Neural crest cell (in vitro differentiated cells): ENCODE measurements around the gene MEGF8. TPM values are rescaled to one million over a fixed set of nuclear protein-coding genes. Genes with fewer than 3 reads are reported as not detected.

ENCODE experiments used
- DNase-seq: peaks from one replicate; pipeline ENCODE4 v3.0.0; 2021; ENCODE audit warnings: low read depth, mixed read lengths, low spot score
- H3K27ac Mint-ChIP-seq: one replicate; pipeline ENCODE4 v1.8.0; 2021; ENCODE audit warnings: mild to moderate bottlenecking, mixed read lengths; ENCODE audit not compliant: unreplicated experiment
- H3K27me3 Mint-ChIP-seq: 2 replicates; pipeline ENCODE4 v1.8.0; 2021; ENCODE audit warnings: low read depth, mild to moderate bottlenecking, mixed read lengths
- H3K36me3 Mint-ChIP-seq: 2 replicates; pipeline ENCODE4 v1.8.0; 2021; ENCODE audit warnings: low read depth, mild to moderate bottlenecking, mixed read lengths
- H3K4me1 Mint-ChIP-seq: 2 replicates; pipeline ENCODE4 v1.8.0; 2021; ENCODE audit warnings: mixed read lengths
- H3K4me3 Mint-ChIP-seq: one replicate; pipeline ENCODE4 v1.8.0; 2021; ENCODE audit warnings: mild to moderate bottlenecking, mixed read lengths
- H3K9me3 Mint-ChIP-seq: 2 replicates; pipeline ENCODE4 v1.8.0; 2021; ENCODE audit warnings: mixed read lengths
- CTCF ChIP-seq: fragments of 200-600 bp; sonication (generic); conservative IDR thresholded peaks from 2 replicates; pipeline ENCODE4 v1.5.0; 2021; ENCODE audit warnings: antibody characterized with exemption, mild to moderate bottlenecking
- total RNA-seq: library from RNA; stranded (reverse); gene quantifications from 2 replicates; pipeline ENCODE4 v1.2.1, GENCODE V29; 2021

MEGF8 gene
- total RNA-seq, 1 donor from 2014 or later: 39.2 TPM

GRCh38 chr19:42281827-42282762 lies 43.3 kb upstream of the MEGF8 start:
- Mint-ChIP-seq H3K27ac (peak overlapping the region; percentile 93), H3K36me3 (peaks cover 3% of the 10 kb centered on the region), H3K27me3 (peaks cover 4% of the 10 kb centered on the region), H3K4me3 (no peak overlapping the region), H3K4me1 (peaks cover 34% of the 10 kb centered on the region), H3K9me3 (no peaks in the 10 kb centered on the region)
- no peak for DNase-seq
- TF ChIP-seq CTCF: no peak

GRCh38 chr19:42282819-42283187 lies 42.6 kb upstream of the MEGF8 start:
- Mint-ChIP-seq H3K4me1 (peaks cover 34% of the 10 kb centered on the region), H3K27ac (no peak overlapping the region), H3K27me3 (peaks cover 4% of the 10 kb centered on the region), H3K4me3 (no peak overlapping the region), H3K9me3 (no peaks in the 10 kb centered on the region), H3K36me3 (peaks cover 3% of the 10 kb centered on the region)
- no peak for DNase-seq
- TF ChIP-seq CTCF: no peak

GRCh38 chr19:42283188-42284065 lies 42.0 kb upstream of the MEGF8 start:
- H3K27me3 Mint-ChIP-seq: peaks cover 4% of the 10 kb centered on the region
- no peak overlapping the region for H3K27ac Mint-ChIP-seq
- peak; percentile 87 for DNase-seq
- H3K4me3 Mint-ChIP-seq: no peak overlapping the region
- peaks cover 3% of the 10 kb centered on the region for H3K36me3 Mint-ChIP-seq
- no peaks in the 10 kb centered on the region for H3K9me3 Mint-ChIP-seq
- H3K4me1 Mint-ChIP-seq: peaks cover 31% of the 10 kb centered on the region
- TF ChIP-seq CTCF: no peak

GRCh38 chr19:42284066-42284501 lies 41.4 kb upstream of the MEGF8 start:
- Mint-ChIP-seq H3K4me3 (no peak overlapping the region), H3K36me3 (peaks cover 3% of the 10 kb centered on the region), H3K27me3 (peaks cover 4% of the 10 kb centered on the region), H3K27ac (no peak overlapping the region), H3K9me3 (no peaks in the 10 kb centered on the region), H3K4me1 (peaks cover 25% of the 10 kb centered on the region)
- TF ChIP-seq CTCF: no peak
- DNase-seq: peak; percentile 59

GRCh38 chr19:42284591-42285341 lies 40.7 kb upstream of the MEGF8 start:
- H3K27ac Mint-ChIP-seq: peak overlapping the region; percentile 60
- H3K36me3 Mint-ChIP-seq: peaks cover 3% of the 10 kb centered on the region
- no peaks in the 10 kb centered on the region for H3K9me3 Mint-ChIP-seq
- no peak for TF ChIP-seq CTCF
- peak overlapping the region; percentile 98 for H3K4me3 Mint-ChIP-seq
- peaks cover 4% of the 10 kb centered on the region for H3K27me3 Mint-ChIP-seq
- peaks cover 18% of the 10 kb centered on the region for H3K4me1 Mint-ChIP-seq
- DNase-seq: no peak
